SK-N-SH treated with all-trans-retinoic acid at 6 μM for 48 hours (cell line): ENCODE results near the gene GRIK4.

Experiments
- ATAC-seq: fragments of 200-7000 bp; cut with Tn5 transposase; 3 replicates; pipeline ENCODE4 v1.9.1; 2020; ENCODE audit warnings: mild to moderate bottlenecking, moderate library complexity
- ARNTL ChIP-seq: fragments of 450-650 bp; formaldehyde crosslinking; IDR thresholded peaks from 2 replicates; pipeline ENCODE4 v1.5.0; 2020; ENCODE audit warnings: low read depth, mild to moderate bottlenecking, moderate library complexity, borderline replicate concordance
- BACH2 ChIP-seq: fragments of 250-450 bp; sonication (Bioruptor Pico); IDR thresholded peaks from 2 replicates; pipeline ENCODE4 v1.9.0; 2021; ENCODE audit warnings: mild to moderate bottlenecking, borderline replicate concordance
- CREB5 ChIP-seq: fragments of 250-450 bp; sonication (Bioruptor Pico); IDR thresholded peaks from 2 replicates; pipeline ENCODE4 v1.5.1; 2020; ENCODE audit warnings: low read depth, mild to moderate bottlenecking, moderate library complexity
- CSDC2 ChIP-seq: fragments of 250-450 bp; sonication (Bioruptor Pico); IDR thresholded peaks from 2 replicates; pipeline ENCODE4 v1.5.0; 2020; ENCODE audit warnings: mild to moderate bottlenecking, moderate library complexity
- CSRNP3 ChIP-seq: fragments of 250-450 bp; sonication (Bioruptor Pico); IDR thresholded peaks from 2 replicates; pipeline ENCODE4 v1.5.1; 2021; ENCODE audit warnings: mild to moderate bottlenecking, moderate library complexity
- ESRRG ChIP-seq: fragments of 250-450 bp; sonication (Bioruptor Pico); IDR thresholded peaks from 2 replicates; pipeline ENCODE4 v1.6.1; 2021; ENCODE audit warnings: mild to moderate bottlenecking
- GLIS3 ChIP-seq: fragments of 250-450 bp; sonication (Bioruptor Pico); IDR thresholded peaks from 2 replicates; pipeline ENCODE4 v1.5.0; 2020; ENCODE audit warnings: mild to moderate bottlenecking, moderate library complexity
- ISL1 ChIP-seq: fragments of 250-450 bp; sonication (Bioruptor Pico); IDR thresholded peaks from 2 replicates; pipeline ENCODE4 v2.1.2; 2022; ENCODE audit warnings: mild to moderate bottlenecking, moderate library complexity
- OSR1 ChIP-seq: fragments of 250-450 bp; sonication (Bioruptor Pico); IDR thresholded peaks from 2 replicates; pipeline ENCODE4 v1.8.0; 2022; ENCODE audit warnings: moderate library complexity, mild to moderate bottlenecking, inconsistent platforms
- PATZ1 ChIP-seq: fragments of 250-450 bp; sonication (Bioruptor Pico); IDR thresholded peaks from 2 replicates; pipeline ENCODE4 v1.8.0; 2020; ENCODE audit warnings: mild to moderate bottlenecking, moderate library complexity, borderline replicate concordance
- POU6F1 ChIP-seq: fragments of 250-450 bp; sonication (Bioruptor Pico); IDR thresholded peaks from 2 replicates; pipeline ENCODE4 v1.8.0; 2021; ENCODE audit warnings: low read depth, mild to moderate bottlenecking, moderate library complexity, borderline replicate concordance
- PPARA ChIP-seq: fragments of 250-450 bp; sonication (Bioruptor Pico); IDR thresholded peaks from 2 replicates; pipeline ENCODE4 v1.5.0; 2020; ENCODE audit warnings: mild to moderate bottlenecking, borderline replicate concordance
- RARB ChIP-seq: fragments of 250-450 bp; sonication (Bioruptor Pico); IDR thresholded peaks from 2 replicates; pipeline ENCODE4 v1.8.0; 2021; ENCODE audit warnings: mild to moderate bottlenecking, moderate library complexity
- SNAI2 ChIP-seq: fragments of 250-450 bp; sonication (Bioruptor Pico); IDR thresholded peaks from 2 replicates; pipeline ENCODE4 v1.5.0; 2020; ENCODE audit warnings: mild to moderate bottlenecking, moderate library complexity
- TCF4 ChIP-seq: fragments of 250-450 bp; sonication (Bioruptor Pico); IDR thresholded peaks from 2 replicates; pipeline ENCODE4 v1.8.0; 2021; ENCODE audit warnings: mild to moderate bottlenecking, moderate library complexity, borderline replicate concordance
- TOX ChIP-seq: fragments of 250-450 bp; sonication (Bioruptor Pico); IDR thresholded peaks from 2 replicates; pipeline ENCODE4 v1.8.0; 2021; ENCODE audit warnings: mild to moderate bottlenecking, moderate library complexity, borderline replicate concordance
- TSHZ2 ChIP-seq: fragments of 250-450 bp; sonication (Bioruptor Pico); IDR thresholded peaks from 2 replicates; pipeline ENCODE4 v1.5.0; 2020; ENCODE audit warnings: mild to moderate bottlenecking, moderate library complexity
- ZFP3 ChIP-seq: fragments of 250-450 bp; sonication (Bioruptor Pico); IDR thresholded peaks from 2 replicates; pipeline ENCODE4 v1.5.0; 2020; ENCODE audit warnings: mild to moderate bottlenecking, moderate library complexity
- ZFP30 ChIP-seq: fragments of 450-650 bp; formaldehyde crosslinking; IDR thresholded peaks from 2 replicates; pipeline ENCODE4 v1.5.0; 2022; ENCODE audit warnings: mild to moderate bottlenecking, moderate library complexity
- ZNF565 ChIP-seq: fragments of 450-650 bp; formaldehyde crosslinking; conservative IDR thresholded peaks from 2 replicates; pipeline ENCODE4 v1.5.0; 2020; ENCODE audit warnings: low read depth, mild to moderate bottlenecking, moderate library complexity
- ZNF8 ChIP-seq: fragments of 450-650 bp; formaldehyde crosslinking; IDR thresholded peaks from 2 replicates; pipeline ENCODE4 v1.5.0; 2020; ENCODE audit warnings: mild to moderate bottlenecking, moderate library complexity

GRIK4 gene

GRCh38 chr11:120689596-120690275 is 178.2 kb downstream of the GRIK4 start:
- no peak for ATAC-seq

GRCh38 chr11:120690406-120690805 is 178.9 kb downstream of the GRIK4 start:
- no peak for TF ChIP-seq SNAI2 (CRISPR knock-in tag)
- no peak for TF ChIP-seq ZNF565
- TF ChIP-seq BACH2 = no peak
- no peak for TF ChIP-seq CSRNP3 (CRISPR knock-in tag)
- TF ChIP-seq ZFP30 = no peak
- TF ChIP-seq OSR1 (CRISPR knock-in tag) = no peak
- no peak for TF ChIP-seq ISL1 (CRISPR knock-in tag)
- ATAC-seq = no peak

More at GRCh38 chr11:120689596-120690275, 178.2 kb downstream of the GRIK4 start:
- no peak for TF ChIP-seq TOX (CRISPR knock-in tag)
- no peak for TF ChIP-seq OSR1 (CRISPR knock-in tag)
- TF ChIP-seq ZNF8 (CRISPR knock-in tag) = no peak
- no peak for TF ChIP-seq TCF4
- TF ChIP-seq ISL1 (CRISPR knock-in tag) = no peak
- no peak for TF ChIP-seq PPARA (CRISPR knock-in tag)
- TF ChIP-seq GLIS3 (CRISPR knock-in tag) = no peak
- TF ChIP-seq RARB (CRISPR knock-in tag) = no peak
- TF ChIP-seq SNAI2 (CRISPR knock-in tag) = no peak
- no peak for TF ChIP-seq CREB5 (CRISPR knock-in tag)
- no peak for TF ChIP-seq CSRNP3 (CRISPR knock-in tag)
- no peak for TF ChIP-seq ARNTL (CRISPR knock-in tag)
- TF ChIP-seq ZFP30 = no peak
- TF ChIP-seq TSHZ2 (CRISPR knock-in tag) = no peak

GRCh38 chr11:120694726-120695125 is 183.2 kb downstream of the GRIK4 start:
- ATAC-seq = no peak
- TF ChIP-seq ESRRG (CRISPR knock-in tag) = no peak
- no peak for TF ChIP-seq PPARA (CRISPR knock-in tag)
- no peak for TF ChIP-seq TCF4
- TF ChIP-seq TSHZ2 (CRISPR knock-in tag) = no peak
- no peak for TF ChIP-seq GLIS3 (CRISPR knock-in tag)
- no peak for TF ChIP-seq POU6F1 (CRISPR knock-in tag)
- TF ChIP-seq OSR1 (CRISPR knock-in tag) = no peak
- TF ChIP-seq ARNTL (CRISPR knock-in tag) = no peak
- TF ChIP-seq CSRNP3 (CRISPR knock-in tag) = no peak
- TF ChIP-seq CSDC2 = no peak
- TF ChIP-seq ZNF8 (CRISPR knock-in tag) = no peak
- TF ChIP-seq ZFP30 = no peak
- no peak for TF ChIP-seq BACH2
- no peak for TF ChIP-seq ZFP3 (CRISPR knock-in tag)
- TF ChIP-seq PATZ1 (CRISPR knock-in tag) = no peak
- TF ChIP-seq SNAI2 (CRISPR knock-in tag) = no peak
